ENCODE measurements around the gene PDPN.
"Not testable (repeated sequence)": the region's sequence is repeated elsewhere in the genome, so short reads cannot be mapped to it uniquely, and the experiment has no call there.

Gene PDPN

GRCh38 chr1:13583595-13583965 lies at the start of gene PDPN:
PDPN (plus strand) TSS chr1:13583832; CDS start chr1:13584034, 202 bp downstream.
- no peak for DNase-seq (ENCODE audit: low read depth in 1 of 2, low spot score in 1 of 2)

GRCh38 chr1:13535227-13535626 lies 48.4 kb upstream of the PDPN start:
- DNase-seq (ENCODE audit: low read depth in 1 of 2, low spot score in 1 of 2) = no peak

- no peak for DNase-seq (ENCODE audit: low read depth in 1 of 2, low spot score in 1 of 2)
Observed at GRCh38 chr1:13536571-13536970, 47.1 kb upstream of the PDPN start.

- no peak for DNase-seq (ENCODE audit: low read depth in 1 of 2, low spot score in 1 of 2)
Observed at GRCh38 chr1:13538832-13539231, 44.8 kb upstream of the PDPN start.

GRCh38 chr1:13539683-13540082 lies 43.9 kb upstream of the PDPN start:
- no peak for DNase-seq (ENCODE audit: low read depth in 1 of 2, low spot score in 1 of 2)

GRCh38 chr1:13540866-13541265 lies 42.8 kb upstream of the PDPN start:
- no peak for DNase-seq (ENCODE audit: low read depth in 1 of 2, low spot score in 1 of 2)

- DNase-seq (ENCODE audit: low read depth in 1 of 2, low spot score in 1 of 2) = no peak
Observed at GRCh38 chr1:13541435-13542215, 42.0 kb upstream of the PDPN start.

GRCh38 chr1:13543451-13544220 lies 40.0 kb upstream of the PDPN start:
- no peak for DNase-seq (ENCODE audit: low read depth in 1 of 2, low spot score in 1 of 2)

- DNase-seq (ENCODE audit: low read depth in 1 of 2, low spot score in 1 of 2) = no peak
Observed at GRCh38 chr1:13544221-13544556, 39.4 kb upstream of the PDPN start.

- no peak for DNase-seq (ENCODE audit: low read depth in 1 of 2, low spot score in 1 of 2)
Observed at GRCh38 chr1:13546791-13547190, 36.8 kb upstream of the PDPN start.

- DNase-seq (ENCODE audit: low read depth in 1 of 2, low spot score in 1 of 2) = no peak
Observed at GRCh38 chr1:13548281-13548680, 35.4 kb upstream of the PDPN start.

GRCh38 chr1:13549021-13549420 lies 34.6 kb upstream of the PDPN start:
- no peak for DNase-seq (ENCODE audit: low read depth in 1 of 2, low spot score in 1 of 2)

GRCh38 chr1:13549521-13549920 lies 34.1 kb upstream of the PDPN start:
- no peak for DNase-seq (ENCODE audit: low read depth in 1 of 2, low spot score in 1 of 2)

- no peak for DNase-seq (ENCODE audit: low read depth in 1 of 2, low spot score in 1 of 2)
Observed at GRCh38 chr1:13550663-13551062, 33.0 kb upstream of the PDPN start.

GRCh38 chr1:13554798-13555197 lies 28.8 kb upstream of the PDPN start:
- DNase-seq (ENCODE audit: low read depth in 1 of 2, low spot score in 1 of 2) = no peak

GRCh38 chr1:13556224-13556764 lies 27.3 kb upstream of the PDPN start:
- DNase-seq (ENCODE audit: low read depth in 1 of 2, low spot score in 1 of 2) = no peak

GRCh38 chr1:13560541-13560940 lies 23.1 kb upstream of the PDPN start:
- no peak for DNase-seq (ENCODE audit: low read depth in 1 of 2, low spot score in 1 of 2)

GRCh38 chr1:13562981-13563380 lies 20.7 kb upstream of the PDPN start:
- DNase-seq (ENCODE audit: low read depth in 1 of 2, low spot score in 1 of 2) = not testable (repeated sequence)

- no peak for DNase-seq (ENCODE audit: low read depth in 1 of 2, low spot score in 1 of 2)
Observed at GRCh38 chr1:13564073-13564472, 19.6 kb upstream of the PDPN start.

- not testable (repeated sequence) for DNase-seq (ENCODE audit: low read depth in 1 of 2, low spot score in 1 of 2)
Observed at GRCh38 chr1:13570435-13570834, 13.2 kb upstream of the PDPN start.

- DNase-seq (ENCODE audit: low read depth in 1 of 2, low spot score in 1 of 2) = no peak
Observed at GRCh38 chr1:13570924-13571323, 12.7 kb upstream of the PDPN start.

GRCh38 chr1:13573586-13573985 lies 10.0 kb upstream of the PDPN start:
- no peak for DNase-seq (ENCODE audit: low read depth in 1 of 2, low spot score in 1 of 2)
